Measurements from ENCODE around the gene SLC46A2. TPM values are rescaled to one million over a fixed set of nuclear protein-coding genes. Genes with fewer than 3 reads are reported as not detected.

Gene SLC46A2
- total and polyA plus RNA-seq, 3 experiments from 2014 or later: not detected

DNA sequence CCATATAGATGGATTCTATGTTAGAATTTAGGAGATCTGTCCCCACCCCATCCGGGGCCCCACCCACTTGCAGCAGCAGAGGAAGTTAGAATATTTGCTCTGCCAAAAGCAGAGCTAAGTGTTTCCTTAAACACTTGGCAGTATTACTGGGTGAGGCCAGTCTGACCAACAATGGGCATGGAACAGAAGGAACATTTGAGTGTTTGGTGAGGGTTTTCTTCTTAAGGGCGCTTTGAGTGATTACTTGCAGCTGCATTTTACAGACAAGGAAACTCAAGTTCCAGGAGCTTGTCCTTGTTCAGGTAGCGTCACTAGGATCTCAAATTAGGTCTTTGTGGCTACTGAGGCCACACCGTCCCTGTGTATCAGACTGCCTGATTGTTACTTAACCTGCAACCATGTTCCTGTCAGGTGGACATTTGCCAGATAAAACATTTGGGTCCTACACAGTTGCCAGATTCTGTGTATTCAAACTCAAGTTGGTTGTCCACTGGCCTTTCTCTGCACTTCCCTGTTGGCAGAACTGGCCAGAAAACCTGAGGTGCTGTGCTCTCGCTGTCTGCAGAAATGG is 59.3 kb downstream of the SLC46A2 start:
- Histone ChIP-seq H3K36me3 (ENCODE audit: insufficient read depth, low read length) (no peaks in the 10 kb centered on the region), H3K4me3 (ENCODE audit: low read length) (no peak overlapping the region), H3K27me3 (ENCODE audit: insufficient read depth, low read length, poor library complexity, severe bottlenecking) (no peaks in the 10 kb centered on the region), H3K27ac (ENCODE audit: low read depth, low read length) (no peak overlapping the region), H3K4me1 (ENCODE audit: insufficient read depth, low read length) (peaks cover 3% of the 10 kb centered on the region), H3K9me3 (ENCODE audit: low read length) (no peaks in the 10 kb centered on the region)
- POLR2A ChIA-PET: no interaction called here
- Mint-ChIP-seq H3K36me3 (peaks cover 0 to 40% (median 10%) of the 10 kb centered on the region in 3 donors), H3K27ac (no peak overlapping the region), H3K9me3 (no peaks in the 10 kb centered on the region), H3K4me1 (peaks cover 5 to 11% (median 8%) of the 10 kb centered on the region in 3 donors), H3K27me3 (no peaks in the 10 kb centered on the region), H3K4me3 (no peak overlapping the region)
- CTCF ChIA-PET: interaction anchor here (1.2 to 1.5 kb wide), 3 partner anchors 9 to 113 kb away, joined by 3 to 4 read pairs (median 4); partner anchors contain the start of gene INIP
- no peak for DNase-seq

Other genes with a start within 250 kb of the SLC46A2 start
- gene INIP, start 172.8 kb downstream of the SLC46A2 start, total RNA-seq: 10 to 100 TPM; 40.2 to 44.9 TPM
- gene INIP, start 172.8 kb downstream of the SLC46A2 start, polyA plus RNA-seq: 47.9 TPM
- 1 to 10 TPM; 3.3 to 3.7 TPM for gene SNX30, start 140.1 kb downstream of the SLC46A2 start, total RNA-seq
- gene SNX30, start 140.1 kb downstream of the SLC46A2 start, polyA plus RNA-seq: 3.9 TPM
- gene ZNF883, start 121.3 kb upstream of the SLC46A2 start, total RNA-seq: 1 to 10 TPM in 1 of 2 experiments, under 1 TPM in 1; 0.95 to 1.2 TPM
- gene ZNF883, start 121.3 kb upstream of the SLC46A2 start, polyA plus RNA-seq: 0.97 TPM
- 1 to 10 TPM; 1.7 to 1.9 TPM for gene ZFP37, start 165.8 kb upstream of the SLC46A2 start, total RNA-seq
- gene ZFP37, start 165.8 kb upstream of the SLC46A2 start, polyA plus RNA-seq: 3.1 TPM